Activated CD4-positive, alpha-beta T cell treated with anti-CD3 and anti-CD28 coated beads, Interleukin-10, Interleukin-2, amounts not matched to agents 100 ng/mL and 50 ng/mL, durations not matched to agents 16 hours and 8 hours (primary cell): ENCODE data around the gene TYMP.

ENCODE experiments used
- DNase-seq: peaks from one replicate; pipeline ENCODE4 v3.0.0-alpha.2; 2020

Gene TYMP

DNA sequence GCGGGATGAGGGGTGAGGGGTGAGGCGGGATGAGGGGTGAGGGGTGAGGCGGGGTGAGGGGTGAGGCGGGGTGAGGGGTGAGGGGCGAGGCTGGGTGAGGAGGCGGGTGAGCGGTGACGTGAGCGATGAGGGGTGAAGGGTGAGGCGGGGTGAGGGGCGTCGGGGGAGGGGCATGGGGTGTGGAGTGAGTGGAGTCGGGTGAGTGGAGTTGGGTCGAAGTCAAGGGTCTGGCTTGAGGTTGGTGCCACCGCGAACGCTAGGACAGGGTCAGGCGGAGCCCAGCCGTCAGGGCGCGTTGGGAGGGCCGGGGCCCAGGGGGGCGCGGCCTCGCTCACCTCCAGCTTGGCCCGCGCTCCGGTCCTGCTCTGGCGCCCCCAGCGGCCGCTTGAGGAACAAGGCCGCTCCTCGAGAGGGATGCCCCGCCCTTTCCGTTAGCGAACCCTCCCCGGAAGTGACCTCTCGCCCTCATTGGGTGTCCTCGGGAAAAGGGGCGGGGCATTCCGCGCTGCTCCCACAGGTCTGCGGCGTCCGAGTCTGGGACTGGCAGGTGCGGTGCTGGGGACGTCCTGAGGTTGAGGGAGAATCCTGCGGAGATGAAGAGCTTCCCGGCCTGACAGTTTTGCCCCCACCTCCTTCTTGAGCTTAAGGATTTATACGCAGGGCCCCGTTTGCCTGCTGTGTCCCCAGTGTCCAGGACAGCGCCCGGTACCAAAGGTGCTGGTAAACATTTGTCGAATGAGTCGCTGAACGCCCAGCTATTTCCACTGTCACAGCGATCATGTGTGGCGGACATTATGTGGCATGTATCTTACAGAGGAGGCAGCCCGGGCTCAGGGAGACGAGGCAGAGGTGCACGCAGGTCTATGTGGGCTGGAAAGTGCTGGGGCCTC is 33.0 kb upstream of the TYMP start, which contains the start of gene SYCE3:
Gene SYCE3 (minus strand): TSS at position 397 of the 890 bp plus-strand sequence. CDS start 6,514 bp downstream, outside the sequence.
- DNase-seq: peak; percentile 99

GRCh38 chr22:50561401-50562358 is 31.9 kb upstream of the TYMP start:
- DNase-seq: no peak

- no peak for DNase-seq
These were observed 30.2 kb upstream of the TYMP start for GRCh38 chr22:50560034-50560433.

GRCh38 chr22:50556703-50557102 is 26.9 kb upstream of the TYMP start:
- DNase-seq: no peak

DNA sequence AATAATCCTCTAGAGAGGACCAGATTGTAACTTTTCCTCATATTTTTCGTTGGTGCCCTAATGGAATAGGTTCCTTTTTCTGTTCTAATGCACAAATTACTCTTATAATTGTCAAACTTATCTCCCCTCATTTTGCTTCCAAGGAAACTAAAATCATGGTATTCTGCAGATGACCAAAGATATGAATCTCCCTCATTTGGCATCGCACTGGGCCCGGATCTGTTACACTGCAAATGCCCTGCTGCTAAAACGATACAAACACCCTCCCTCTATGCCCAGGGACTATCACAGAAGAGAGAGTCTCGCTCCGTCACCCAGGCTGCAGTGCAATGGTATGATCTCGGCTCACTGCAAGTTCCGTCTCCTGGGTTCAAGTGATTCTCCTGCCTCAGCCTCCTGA is 23.5 kb upstream of the TYMP start:
- no peak for DNase-seq

DNA sequence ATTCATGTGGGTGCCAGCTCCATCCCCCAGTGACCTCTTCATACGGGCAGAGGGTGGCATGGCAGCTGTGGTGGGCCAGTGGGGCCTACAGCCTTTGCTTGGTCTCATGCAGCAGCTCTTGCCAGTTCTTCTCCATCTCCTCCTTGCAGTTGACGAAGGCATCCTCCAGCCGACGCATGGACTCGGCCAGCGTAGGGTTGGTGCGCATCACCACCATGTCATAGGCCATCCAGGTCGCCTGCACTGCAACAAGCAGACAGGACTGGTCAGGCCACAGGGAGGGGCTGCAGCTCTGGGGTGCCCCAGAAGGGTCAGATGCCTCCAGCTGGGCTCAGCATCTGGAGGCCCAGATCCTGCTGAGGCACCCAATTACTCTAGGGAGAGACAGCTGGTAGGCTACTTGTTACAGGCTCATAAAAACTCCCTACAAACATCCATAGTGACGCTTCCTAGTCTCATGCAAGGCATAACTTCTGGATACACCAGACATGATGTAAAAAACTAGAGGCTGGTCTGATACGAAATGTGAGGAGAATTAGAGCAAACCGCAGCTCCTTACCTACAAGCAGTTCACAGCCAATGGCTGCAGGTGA is 21.4 kb upstream of the TYMP start:
- no peak for DNase-seq

DNA sequence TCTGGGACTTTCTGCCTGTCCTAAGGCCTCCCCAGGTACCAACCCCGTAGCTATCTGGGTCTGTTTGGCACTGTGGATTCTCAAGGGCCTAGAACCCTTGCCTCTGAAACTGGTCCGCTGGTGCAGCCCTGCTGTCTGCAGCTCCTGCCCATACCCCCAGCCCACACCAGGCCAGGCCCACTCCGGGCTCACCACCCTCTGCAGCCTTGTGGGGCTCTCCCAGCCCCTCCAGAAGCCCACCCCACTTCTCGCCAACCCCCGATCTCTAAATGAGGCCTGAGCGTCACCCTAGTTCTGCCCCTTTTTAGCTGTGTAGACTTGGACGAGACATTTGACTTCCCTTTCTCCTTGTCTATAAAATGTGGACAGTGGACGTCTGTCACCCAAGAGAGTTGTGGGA is 20.6 kb upstream of the TYMP start:
- no peak for DNase-seq

- DNase-seq: no peak
These were observed 19.3 kb upstream of the TYMP start for GRCh38 chr22:50548921-50549790.

- DNase-seq: peak; percentile 53
These were observed 18.5 kb upstream of the TYMP start for GRCh38 chr22:50548040-50548920.

DNA sequence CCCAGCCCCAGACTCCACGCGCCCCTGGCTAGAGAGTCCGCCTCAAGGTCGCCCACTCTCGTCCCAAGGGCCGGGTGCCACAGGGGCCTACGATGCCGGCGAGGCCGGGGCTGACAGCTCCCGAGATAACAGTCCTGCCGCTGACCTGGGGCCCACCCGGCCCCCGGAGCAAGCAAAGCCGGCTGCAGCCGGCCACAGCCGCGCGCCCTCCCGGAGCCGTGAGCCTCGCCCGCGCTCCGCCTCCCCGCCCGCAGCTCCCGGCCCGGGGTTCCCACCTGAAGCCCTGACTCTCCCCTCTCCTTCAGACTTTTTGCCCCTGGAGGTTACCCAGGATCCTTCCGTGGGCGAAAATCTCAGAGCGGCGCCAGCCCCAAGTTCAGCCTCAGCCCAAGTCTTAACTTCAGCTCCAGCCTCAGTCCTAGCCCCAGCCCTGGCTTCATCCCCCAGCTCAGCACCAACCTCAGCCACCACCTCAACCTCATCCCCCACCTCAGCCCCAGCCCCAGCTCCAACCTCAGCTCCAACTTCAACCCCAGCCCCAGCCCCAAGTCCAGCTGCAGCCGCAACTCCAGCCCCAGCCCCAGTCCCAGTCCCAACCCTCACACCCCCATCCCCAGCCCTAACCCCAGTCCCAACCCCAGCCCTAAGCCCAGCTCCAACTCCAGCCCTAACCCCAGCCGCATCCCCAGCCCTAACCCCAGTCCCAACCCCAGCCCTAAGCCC is 17.6 kb upstream of the TYMP start:
- no peak for DNase-seq

GRCh38 chr22:50546326-50547262 is 16.8 kb upstream of the TYMP start:
- DNase-seq: no peak

- DNase-seq: peak; percentile 68
These were observed 15.9 kb upstream of the TYMP start, which contains the start of gene KLHDC7B for GRCh38 chr22:50545522-50546325. Gene KLHDC7B (plus strand): TSS chr22:50545899. CDS start chr22:50546244, 345 bp downstream.

DNA sequence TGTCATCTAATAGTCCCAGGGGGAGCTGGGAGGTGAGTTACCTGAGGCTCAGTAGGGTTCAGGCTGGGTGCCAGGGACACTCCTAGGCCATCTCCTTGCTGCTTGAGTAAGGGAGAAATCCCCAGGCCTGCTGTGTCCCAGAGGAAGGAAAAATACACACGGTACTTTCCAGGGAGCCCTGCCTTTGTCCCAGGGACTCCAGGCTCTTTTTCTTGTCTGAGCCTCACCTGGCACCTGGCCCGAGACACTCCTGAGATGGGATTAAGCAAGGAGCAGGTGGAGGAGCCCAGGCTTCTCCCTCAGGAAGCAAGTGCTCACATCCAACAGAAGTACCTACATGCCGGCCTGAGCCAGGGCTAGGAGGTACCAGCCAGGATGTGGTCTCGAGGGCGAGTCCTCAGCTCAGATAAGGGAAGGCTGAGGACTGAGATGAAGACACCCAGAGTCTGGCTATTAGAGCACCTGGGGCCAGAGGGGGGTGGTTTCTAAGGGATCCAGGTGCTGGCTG is 15.0 kb upstream of the TYMP start:
- peak; percentile 68 for DNase-seq

DNA sequence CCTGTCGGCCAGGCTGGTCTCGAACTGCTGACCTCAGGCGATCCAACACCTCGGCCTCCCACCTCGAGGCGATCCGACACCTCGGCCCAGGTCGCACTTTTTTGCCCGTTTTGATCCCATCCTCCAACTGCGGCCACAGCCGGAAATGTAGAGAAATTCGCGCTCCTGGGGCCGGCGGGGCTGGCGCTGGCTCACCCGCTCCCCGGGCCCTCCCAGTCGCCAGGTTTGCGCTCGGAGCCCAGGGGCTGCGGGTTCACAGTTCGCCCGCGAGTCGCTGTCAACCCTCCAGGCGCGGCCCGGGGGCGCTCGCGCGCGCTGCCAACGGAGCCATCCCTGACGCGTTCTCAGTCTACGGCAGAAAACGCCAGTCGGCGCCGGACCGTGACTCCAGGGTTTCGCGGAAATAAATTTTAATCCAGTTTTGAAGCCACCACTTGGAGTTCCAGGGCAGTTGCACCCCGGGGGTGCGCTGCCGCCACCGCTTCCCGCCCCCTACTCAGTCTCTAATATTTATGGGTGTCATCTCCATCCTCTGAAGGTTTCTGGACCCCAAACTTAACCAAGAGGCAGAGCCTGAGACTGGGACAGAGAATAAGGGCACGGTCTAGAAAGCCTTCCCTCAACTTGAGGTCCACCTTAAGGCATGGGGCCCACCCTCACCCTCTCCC is 14.4 kb upstream of the TYMP start:
- peak; percentile 93 for DNase-seq

GRCh38 chr22:50542416-50542927 is 12.7 kb upstream of the TYMP start:
- DNase-seq: peak; percentile 90

DNA sequence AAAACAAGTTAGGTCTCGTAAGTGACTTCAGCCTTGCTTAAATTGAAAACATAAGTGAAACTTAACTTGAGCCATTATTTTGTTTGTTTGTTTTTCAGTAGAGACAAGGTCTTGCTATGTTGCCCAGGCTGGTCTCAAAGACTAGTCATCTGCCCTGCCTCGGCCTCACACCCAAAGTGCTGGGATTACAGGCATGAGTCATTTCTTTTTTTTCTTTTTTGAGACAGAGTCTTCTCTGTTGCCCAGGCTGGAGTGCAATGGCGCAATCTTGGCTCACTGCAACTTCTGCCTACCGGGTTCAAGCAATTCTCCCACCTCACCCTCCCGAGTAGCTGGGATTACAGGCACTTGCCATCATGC is 11.8 kb upstream of the TYMP start:
- DNase-seq: peak; percentile 93

GRCh38 chr22:50540381-50540780 is 10.6 kb upstream of the TYMP start:
- DNase-seq: no peak
